SK-N-SH treated with all-trans-retinoic acid at 6 μM for 48 hours (cell line): Measurements from ENCODE around the gene FRMD4A.

Source experiments
- BACH2 ChIP-seq: fragments of 250-450 bp; sonication (Bioruptor Pico); IDR thresholded peaks from 2 replicates; pipeline ENCODE4 v1.9.0; 2021; ENCODE audit warnings: mild to moderate bottlenecking, borderline replicate concordance
- SNAI2 ChIP-seq: fragments of 250-450 bp; sonication (Bioruptor Pico); IDR thresholded peaks from 2 replicates; pipeline ENCODE4 v1.5.0; 2020; ENCODE audit warnings: mild to moderate bottlenecking, moderate library complexity
- ZNF70 ChIP-seq: fragments of 450-650 bp; formaldehyde crosslinking; IDR thresholded peaks from 2 replicates; pipeline ENCODE4 v1.5.0; 2020; ENCODE audit warnings: mild to moderate bottlenecking, moderate library complexity
- ZNF8 ChIP-seq: fragments of 450-650 bp; formaldehyde crosslinking; IDR thresholded peaks from 2 replicates; pipeline ENCODE4 v1.5.0; 2020; ENCODE audit warnings: mild to moderate bottlenecking, moderate library complexity

- TF ChIP-seq SNAI2 (CRISPR knock-in tag) (no peak), ZNF70 (no peak), ZNF8 (CRISPR knock-in tag) (no peak), BACH2 (no peak)
These were observed 159.4 kb downstream of the FRMD4A start for GRCh38 chr10:14171336-14171735.
